IMR-90 (cell line): ENCODE data around the gene PLEKHA8. TPM values are rescaled to one million over a fixed set of nuclear protein-coding genes. Genes with fewer than 3 reads are reported as not detected.
A peak's percentile ranks its signal among the peaks of the same experiment; 100 is the strongest.

Experiments
- ATAC-seq: fragments of 200-7000 bp; cut with Tn5 transposase; 2 replicates; pipeline ENCODE4 v1.9.1; 2020; ENCODE audit warnings: low read depth, mild to moderate bottlenecking, moderate library complexity
- BruUV-seq: library from RNA; stranded (reverse); fragments of 400-500 nt; replicated peaks from 2 replicates; lab custom pipeline; 2021; lab: Mats Ljungman, UMichigan
- CTCF ChIA-PET: fragments of 300-600 bp; formaldehyde crosslinking; extraction: SDS; loops from one replicate; lab custom pipeline; 2021; ENCODE audit warnings: antibody characterized with exemption; lab: Yijun Ruan, JAX
- POLR2A ChIA-PET: fragments of 300-600 bp; sonication (Branson Sonifier 250); formaldehyde crosslinking; loops from one replicate; lab custom pipeline; 2022; ENCODE audit warnings: antibody characterized with exemption; ENCODE audit not compliant: unreplicated experiment; lab: Charles Lee
- DNase-seq: peaks from one replicate; pipeline ENCODE4 v3.0.0; 2013
- H2AFZ ChIP-seq: replicated peaks from 2 replicates; pipeline ENCODE3; 2013; ENCODE audit warnings: low read length, mild to moderate bottlenecking; ENCODE audit not compliant: poor library complexity
- H2AK5ac ChIP-seq: 2 replicates; pipeline ENCODE4 v1.6.1; 2013; ENCODE audit warnings: low read depth, low read length, inconsistent platforms
- H2AK9ac ChIP-seq: replicated peaks from 2 replicates; pipeline ENCODE3; 2013; ENCODE audit warnings: mild to moderate bottlenecking, low read depth, low read length, moderate library complexity; ENCODE audit not compliant: poor library complexity
- H2BK120ac ChIP-seq: 2 replicates; pipeline ENCODE4 v1.6.1; 2013; ENCODE audit warnings: low read depth, low read length, inconsistent platforms
- H2BK15ac ChIP-seq: 3 replicates; pipeline ENCODE4 v1.6.1; 2013; ENCODE audit warnings: low read depth, low read length, inconsistent platforms
- H2BK20ac ChIP-seq: 2 replicates; pipeline ENCODE4 v1.6.1; 2013; ENCODE audit warnings: low read depth, mild to moderate bottlenecking, inconsistent platforms, low read length, moderate library complexity
- H2BK5ac ChIP-seq: 2 replicates; pipeline ENCODE4 v1.6.1; 2013; ENCODE audit warnings: mild to moderate bottlenecking, low read depth, low read length, inconsistent platforms; ENCODE audit not compliant: poor library complexity, severe bottlenecking
- H3K14ac ChIP-seq: replicated peaks from 2 replicates; pipeline ENCODE4 v1.6.1; 2013; ENCODE audit warnings: low read depth, low read length, inconsistent platforms
- H3K18ac ChIP-seq: 2 replicates; pipeline ENCODE4 v1.6.1; 2013; ENCODE audit warnings: low read depth, low read length, control low read depth
- H3K23ac ChIP-seq: 2 replicates; pipeline ENCODE4 v1.6.1; 2013; ENCODE audit warnings: low read depth, low read length, inconsistent platforms
- H3K27ac ChIP-seq: 2 replicates; pipeline ENCODE4 v1.5.1; 2013; ENCODE audit warnings: mild to moderate bottlenecking, control low read depth, low read length; ENCODE audit not compliant: insufficient read depth
- H3K27me3 ChIP-seq: 2 replicates; pipeline ENCODE4 v1.6.1; 2013; ENCODE audit warnings: low read length; ENCODE audit not compliant: control insufficient read depth, insufficient read depth
- H3K36me3 ChIP-seq: 2 replicates; pipeline ENCODE4 v1.6.1; 2013; ENCODE audit warnings: low read length, mixed read lengths; ENCODE audit not compliant: control insufficient read depth, insufficient read depth
- H3K4ac ChIP-seq: 2 replicates; pipeline ENCODE4 v1.6.1; 2013; ENCODE audit warnings: low read depth, low read length, inconsistent platforms
- H3K4me1 ChIP-seq: 2 replicates; pipeline ENCODE4 v1.6.1; 2013; ENCODE audit warnings: low read length, mixed read lengths; ENCODE audit not compliant: control insufficient read depth, insufficient read depth
- H3K4me2 ChIP-seq: 2 replicates; pipeline ENCODE4 v1.6.1; 2013; ENCODE audit warnings: low read depth, mild to moderate bottlenecking, control low read depth, low read length, moderate library complexity
- H3K4me3 ChIP-seq: 2 replicates; pipeline ENCODE4 v1.5.1; 2013; ENCODE audit warnings: low read depth, mild to moderate bottlenecking, control low read depth, low read length, moderate library complexity; ENCODE audit not compliant: insufficient read depth
- H3K56ac ChIP-seq: 2 replicates; pipeline ENCODE4 v1.6.1; 2013; ENCODE audit warnings: low read length, inconsistent platforms; ENCODE audit not compliant: insufficient read depth; ENCODE audit errors: extremely low read depth
- H3K79me1 ChIP-seq, 2 experiments: 2 replicates each; pipeline ENCODE4 v1.6.1; 2013; ENCODE audit warnings: low read length in 2 of 2, inconsistent platforms in 1 of 2, low read depth in 1 of 2
- H3K9ac ChIP-seq: 2 replicates; pipeline ENCODE4 v1.6.1; 2013; ENCODE audit warnings: low read depth, low read length, control low read depth
- H3K9me1 ChIP-seq: 2 replicates; pipeline ENCODE4 v1.6.1; 2013; ENCODE audit warnings: low read length, inconsistent platforms; ENCODE audit not compliant: insufficient read depth
- H3K9me3 ChIP-seq: 2 replicates; pipeline ENCODE4 v1.6.1; 2013; ENCODE audit warnings: low read length; ENCODE audit not compliant: control insufficient read depth, insufficient read depth
- H4K20me1 ChIP-seq: 2 replicates; pipeline ENCODE4 v1.6.1; 2013; ENCODE audit warnings: low read length, inconsistent platforms; ENCODE audit not compliant: insufficient read depth
- H4K5ac ChIP-seq: 2 replicates; pipeline ENCODE4 v1.6.1; 2013; ENCODE audit warnings: mild to moderate bottlenecking, low read depth, low read length, control low read depth
- H4K8ac ChIP-seq, 2 experiments: 2 replicates each; pipeline ENCODE4 v1.6.1; 2013; ENCODE audit warnings: low read depth in 2 of 2, low read length in 2 of 2, control low read depth in 1 of 2, inconsistent platforms in 1 of 2
- H4K91ac ChIP-seq: 2 replicates; pipeline ENCODE4 v1.6.1; 2013; ENCODE audit warnings: low read depth, low read length, inconsistent platforms; ENCODE audit not compliant: insufficient read depth
- CTCF ChIP-seq: conservative IDR thresholded peaks from 2 replicates; pipeline ENCODE4 v1.5.1; 2012; ENCODE audit warnings: mild to moderate bottlenecking, low read depth, low read length, improper control_type of control experiment
- MAFK ChIP-seq: IDR thresholded peaks from 2 replicates; pipeline ENCODE4 v1.6.1; 2012; ENCODE audit warnings: low read depth, low read length, improper control_type of control experiment
- MXI1 ChIP-seq: IDR thresholded peaks from 2 replicates; pipeline ENCODE4 v1.6.1; 2012; ENCODE audit warnings: low read depth, mild to moderate bottlenecking, low read length, moderate library complexity, borderline replicate concordance
- NFE2L2 ChIP-seq: fragments of 150-350 bp; IDR thresholded peaks from 2 replicates; pipeline ENCODE4 v1.6.1; 2016; ENCODE audit warnings: low read depth, mild to moderate bottlenecking, low read length
- RAD21 ChIP-seq: IDR thresholded peaks from 2 replicates; pipeline ENCODE4 v1.6.1; 2012; ENCODE audit warnings: low read length, improper control_type of control experiment
- WGBS, 2 experiments: methylation state at CpG; one replicate each; pipeline versions ENCODE4 v1.1.5 to v1.1.7; 2013; ENCODE audit warnings: missing lambda C conversion rate in 2 of 2; ENCODE audit not compliant: insufficient read length in 1 of 2; ENCODE audit errors: extremely low coverage in 2 of 2; 5-methylcytosine and 5-hydroxymethylcytosine counted together
- dilution Hi-C: fragments of 300-500 bp; cut with HindIII; formaldehyde crosslinking; loops from one replicate; pipeline ENCODE4 v1.14.3; 2018; ENCODE audit warnings: low sequenced_read_pairs; ENCODE audit not compliant: unreplicated experiment
- in situ Hi-C: fragments of 300-500 bp; cut with MboI; formaldehyde crosslinking; loops from 3 replicates; pipeline ENCODE4 v1.14.3; 2019; ENCODE audit warnings: low sequenced_read_pairs, inconsistent platforms, mixed read lengths
- intact Hi-C: fragments of 100-400 bp; cut with micrococcal nuclease; formaldehyde crosslinking; loops from 2 replicates; pipeline ENCODE4 v1.10.0; 2022
- polyA plus RNA-seq, 3 experiments: library from polyadenylated mRNA; depleted of rRNA; stranded (reverse); fragments of >200 nt; gene quantifications; 2 replicates each; pipeline ENCODE4 v1.2.3, GENCODE V29; 2012; ENCODE audit warnings: low replicate concordance in 1 of 3
- total RNA-seq: library from RNA; depleted of rRNA; stranded (reverse); fragments of >200 nt; gene quantifications from 2 replicates; pipeline ENCODE4 v1.2.3, GENCODE V29; 2012

PLEKHA8 gene
- total and polyA plus RNA-seq, 2 of the 4 experiments (the other 2 are of a cell fraction): 3.6 to 9.7 TPM

- intact Hi-C loops (no loop called here), dilution Hi-C loops (no loop called here), in situ Hi-C loops (no loop called here)
- Histone ChIP-seq H2BK15ac (no peak overlapping the region), H4K91ac (no peak overlapping the region), H4K5ac (no peak overlapping the region), H3K18ac (no peak overlapping the region; the same call in 1 of the 2 replicates), H3K4ac (no peak overlapping the region), H2BK20ac (no peak overlapping the region), H3K4me1 (peaks cover 6% of the 10 kb centered on the region; the same call in 1 of the 2 replicates), H3K4me2 (no peak overlapping the region), H3K9me3 (no peaks in the 10 kb centered on the region; the same call in 1 of the 2 replicates), H4K20me1 (no peaks in the 10 kb centered on the region; the same call in 1 of the 2 replicates), H3K36me3 (peaks cover 10% of the 10 kb centered on the region), H2AK5ac (no peak overlapping the region), H2BK120ac (no peak overlapping the region), H3K14ac (no peak overlapping the region; the same call in 1 of the 2 replicates), H3K9ac (no peak overlapping the region), H3K79me1 (peaks cover 13 to 37% of the 10 kb centered on the region in 2 experiments), H3K27me3 (no peaks in the 10 kb centered on the region), H3K4me3 (no peak overlapping the region), H3K27ac (no peak overlapping the region), H2AK9ac (no peak overlapping the region), H3K23ac (no peak overlapping the region), H3K9me1 (no peaks in the 10 kb centered on the region), H4K8ac (no peak overlapping the region), H2AFZ (no peak overlapping the region), H2BK5ac (no peak overlapping the region), H3K56ac (no peak overlapping the region)
- BruUV-seq: no TSS peak
- ChIA-PET POLR2A (no interaction called here), CTCF (interaction anchor here (0.6 to 1.4 kb wide), 2 partner anchors 22 to 1280 kb away, joined by 3 read pairs; no protein-coding TSS in a partner anchor)
- DNase-seq (peak; percentile 10), ATAC-seq (peak; percentile 38; the same call in 1 of the 2 replicates)
- 92% methylated on average over 2 of the region's 4 CpGs; no CpG with 5 or more reads in 1 of the 2 experiments for WGBS, 2 experiments
- no peak for TF ChIP-seq NFE2L2
- TF ChIP-seq MXI1: no peak
- no peak for TF ChIP-seq RAD21
- no peak for TF ChIP-seq MAFK
- no peak for TF ChIP-seq CTCF
Observed at GRCh38 chr7:30041526-30042269, 13.5 kb downstream of the PLEKHA8 start.
